ENCODE data around the gene ERGIC1. TPM values are rescaled to one million over a fixed set of nuclear protein-coding genes. Genes with fewer than 3 reads are reported as not detected.

ERGIC1 gene
- total RNA-seq, 1 donor from 2014 or later, result 105 TPM

DNA sequence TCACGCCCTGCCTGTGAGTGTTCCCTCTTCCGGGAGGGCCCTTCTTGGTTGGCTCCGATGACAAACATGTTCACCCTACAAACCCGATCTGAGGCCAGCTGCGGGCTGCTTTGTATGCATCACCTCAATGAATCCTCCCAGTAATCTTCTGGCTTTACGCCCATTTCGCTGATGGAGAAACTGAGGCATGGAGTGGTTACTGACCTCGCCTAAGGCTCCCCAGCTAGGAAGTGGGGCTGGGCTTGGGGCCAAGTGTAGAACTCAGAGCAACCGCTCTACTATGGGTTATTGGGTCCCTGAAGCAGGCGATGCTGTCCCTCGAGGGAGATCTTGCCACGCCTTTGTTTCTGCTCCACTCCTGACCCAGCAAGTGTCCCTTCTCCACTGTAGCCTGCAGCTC lies 86.9 kb downstream of the ERGIC1 start:
- TF ChIP-seq, protein P1, sequence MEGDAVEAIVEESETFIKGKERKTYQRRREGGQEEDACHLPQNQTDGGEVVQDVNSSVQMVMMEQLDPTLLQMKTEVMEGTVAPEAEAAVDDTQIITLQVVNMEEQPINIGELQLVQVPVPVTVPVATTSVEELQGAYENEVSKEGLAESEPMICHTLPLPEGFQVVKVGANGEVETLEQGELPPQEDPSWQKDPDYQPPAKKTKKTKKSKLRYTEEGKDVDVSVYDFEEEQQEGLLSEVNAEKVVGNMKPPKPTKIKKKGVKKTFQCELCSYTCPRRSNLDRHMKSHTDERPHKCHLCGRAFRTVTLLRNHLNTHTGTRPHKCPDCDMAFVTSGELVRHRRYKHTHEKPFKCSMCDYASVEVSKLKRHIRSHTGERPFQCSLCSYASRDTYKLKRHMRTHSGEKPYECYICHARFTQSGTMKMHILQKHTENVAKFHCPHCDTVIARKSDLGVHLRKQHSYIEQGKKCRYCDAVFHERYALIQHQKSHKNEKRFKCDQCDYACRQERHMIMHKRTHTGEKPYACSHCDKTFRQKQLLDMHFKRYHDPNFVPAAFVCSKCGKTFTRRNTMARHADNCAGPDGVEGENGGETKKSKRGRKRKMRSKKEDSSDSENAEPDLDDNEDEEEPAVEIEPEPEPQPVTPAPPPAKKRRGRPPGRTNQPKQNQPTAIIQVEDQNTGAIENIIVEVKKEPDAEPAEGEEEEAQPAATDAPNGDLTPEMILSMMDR (IDR thresholded peaks at IDR 0.05; ENCODE audit: insufficient read depth, low read length, severe bottlenecking), result no peak
- FAIRE-seq (no peak), DNase-seq (ENCODE audit: low read depth) (no peak)
- no peaks in the 10 kb centered on the region for H3K27me3 ChIP-seq (ENCODE audit: control insufficient read depth, insufficient read depth, low read length)
- peaks cover 25% of the 10 kb centered on the region for H3K36me3 ChIP-seq (ENCODE audit: control insufficient read depth, insufficient read depth, low read length)
- no peak overlapping the region for H3K4me3 ChIP-seq (ENCODE audit: low read depth, low read length)

DNA sequence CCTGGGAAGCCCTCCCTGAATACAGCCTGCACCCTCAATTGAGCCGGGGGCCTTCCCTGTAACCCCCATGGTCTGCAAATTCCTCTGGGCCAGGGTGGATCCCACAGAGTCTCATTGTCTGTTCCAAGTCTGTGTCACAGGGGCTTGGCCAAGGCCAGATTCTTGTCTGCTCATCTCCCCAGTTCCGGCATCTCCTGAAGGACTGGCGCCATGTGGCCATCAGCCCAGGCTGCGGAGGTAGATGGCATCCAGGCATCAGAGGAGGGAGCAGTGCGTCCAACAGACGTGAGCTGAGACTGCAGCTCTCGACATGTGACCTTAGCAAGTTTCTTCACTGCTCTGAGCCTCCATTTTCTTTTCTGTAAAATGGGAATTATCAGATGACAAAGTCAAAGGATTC lies 87.9 kb downstream of the ERGIC1 start:
- no peak overlapping the region for H3K4me3 ChIP-seq (ENCODE audit: low read depth, low read length)
- peaks cover 26% of the 10 kb centered on the region for H3K36me3 ChIP-seq (ENCODE audit: control insufficient read depth, insufficient read depth, low read length)
- FAIRE-seq (no peak), DNase-seq (ENCODE audit: low read depth) (no peak)
- no peaks in the 10 kb centered on the region for H3K27me3 ChIP-seq (ENCODE audit: control insufficient read depth, insufficient read depth, low read length)
- TF ChIP-seq, protein P1 (IDR thresholded peaks at IDR 0.05; ENCODE audit: insufficient read depth, low read length, severe bottlenecking), result no peak

DNA sequence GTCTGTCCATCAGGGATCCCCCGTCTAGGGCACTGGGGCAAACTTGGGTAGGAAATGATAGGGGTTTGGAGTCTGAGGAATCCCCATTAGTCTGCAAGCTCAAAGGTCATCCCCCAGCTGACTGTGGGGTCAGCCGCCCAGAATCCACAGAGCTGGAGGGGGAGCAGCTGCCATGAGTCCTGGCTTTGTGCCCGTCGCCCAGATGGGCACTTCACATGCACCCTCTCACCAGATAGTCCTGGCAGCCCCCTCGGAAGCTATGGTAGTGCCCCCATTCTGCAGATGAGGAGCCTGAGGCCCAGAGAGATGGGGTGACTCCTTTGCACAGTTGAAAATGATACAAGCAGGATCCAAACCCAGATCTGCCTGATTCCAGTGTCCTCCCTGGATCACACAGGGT lies 89.5 kb downstream of the ERGIC1 start:
- Histone ChIP-seq H3K36me3 (ENCODE audit: control insufficient read depth, insufficient read depth, low read length) (peaks cover 24% of the 10 kb centered on the region), H3K4me3 (ENCODE audit: low read depth, low read length) (no peak overlapping the region), H3K27me3 (ENCODE audit: control insufficient read depth, insufficient read depth, low read length) (no peaks in the 10 kb centered on the region)
- DNase-seq (ENCODE audit: low read depth), result no peak
- TF ChIP-seq, protein P1 (IDR thresholded peaks at IDR 0.05; ENCODE audit: insufficient read depth, low read length, severe bottlenecking), result no peak
- no peak for FAIRE-seq

DNA sequence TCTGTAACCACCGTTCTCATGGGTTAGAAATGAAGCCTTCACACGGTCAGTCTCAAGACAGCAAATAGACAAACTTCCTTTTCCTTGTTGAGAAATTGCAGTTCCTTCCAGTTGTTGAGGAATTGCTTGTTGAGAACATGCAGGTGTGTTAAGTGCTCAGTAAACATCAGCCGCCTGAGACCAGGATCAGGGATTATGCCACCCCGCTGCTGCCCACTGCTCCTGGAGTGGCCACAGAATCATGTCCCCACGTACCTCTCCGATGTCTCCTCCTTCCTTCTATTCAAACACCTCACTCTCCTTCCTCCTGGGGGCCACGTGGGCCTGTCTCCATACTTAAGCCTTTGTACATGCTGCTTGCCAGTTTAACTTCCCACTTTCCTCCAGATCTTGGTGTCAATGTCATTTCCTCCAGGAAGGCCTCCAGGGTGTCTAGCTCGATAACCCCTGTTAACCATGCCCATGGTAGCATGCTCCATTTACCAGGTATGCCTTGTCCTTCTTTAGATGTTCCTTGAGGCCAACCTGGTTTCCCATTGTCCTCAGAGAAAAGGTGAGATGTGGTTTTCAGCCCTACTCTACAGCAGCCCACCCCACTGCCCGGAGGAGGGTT lies 91.4 kb downstream of the ERGIC1 start:
- peak; percentile 96 for FAIRE-seq
- TF ChIP-seq, protein P1 (IDR thresholded peaks at IDR 0.05; ENCODE audit: insufficient read depth, low read length, severe bottlenecking), result no peak

DNA sequence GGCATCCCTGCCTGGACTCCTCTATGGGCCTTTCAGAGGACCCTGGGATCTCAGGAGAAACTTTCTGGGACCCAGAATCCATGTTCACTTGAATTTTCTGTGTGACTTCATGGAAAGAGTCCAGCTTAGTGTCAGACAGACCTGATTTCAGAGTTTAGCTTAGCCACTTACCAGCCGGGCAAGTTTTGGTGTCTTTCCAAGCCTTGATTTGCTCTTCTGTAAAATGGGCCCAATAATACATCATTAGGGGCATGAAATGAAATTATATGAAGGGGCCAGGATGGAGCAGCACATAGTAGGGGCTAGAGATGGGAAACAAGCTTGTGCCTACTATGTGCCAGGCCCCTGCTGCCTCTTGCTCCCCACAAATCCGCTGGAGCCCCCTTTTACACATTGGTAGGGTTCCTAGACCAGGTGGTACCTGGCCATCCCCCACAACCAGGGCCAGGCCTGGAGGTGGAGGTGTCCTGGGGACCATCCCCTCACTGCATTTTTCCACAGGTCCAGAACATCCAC lies 92.0 kb downstream of the ERGIC1 start:
- no peak for FAIRE-seq
- TF ChIP-seq, protein P1 (IDR thresholded peaks at IDR 0.05; ENCODE audit: insufficient read depth, low read length, severe bottlenecking), result no peak
- Histone ChIP-seq H3K27me3 (ENCODE audit: control insufficient read depth, insufficient read depth, low read length) (no peaks in the 10 kb centered on the region), H3K4me3 (ENCODE audit: low read depth, low read length) (no peak overlapping the region), H3K36me3 (ENCODE audit: control insufficient read depth, insufficient read depth, low read length) (peaks cover 19% of the 10 kb centered on the region)
- DNase-seq (ENCODE audit: low read depth), result no peak

More for the DNA sequence above, 91.4 kb downstream of the ERGIC1 start:
- Histone ChIP-seq H3K27me3 (ENCODE audit: control insufficient read depth, insufficient read depth, low read length) (no peaks in the 10 kb centered on the region), H3K4me3 (ENCODE audit: low read depth, low read length) (no peak overlapping the region), H3K36me3 (ENCODE audit: control insufficient read depth, insufficient read depth, low read length) (peaks cover 19% of the 10 kb centered on the region)
- DNase-seq (ENCODE audit: low read depth), result no peak

DNA sequence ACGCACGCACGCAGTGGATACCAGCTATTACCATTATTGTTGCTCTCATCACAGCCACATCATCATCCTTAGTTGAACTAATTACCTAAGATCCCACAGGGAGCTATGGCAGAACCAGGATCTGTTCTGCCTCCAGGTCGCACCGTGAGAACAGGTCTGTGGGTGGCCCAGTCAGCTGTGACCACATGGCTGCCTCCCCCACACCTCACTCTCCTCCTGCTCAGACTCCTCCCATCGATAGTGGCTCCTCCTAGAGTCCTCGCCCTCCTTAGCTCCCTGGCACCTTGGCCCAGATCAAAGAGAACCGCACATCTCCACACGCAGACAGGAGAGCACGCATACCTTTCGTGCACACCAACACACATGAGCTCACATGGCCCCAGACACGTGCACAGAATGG lies 92.7 kb downstream of the ERGIC1 start:
- TF ChIP-seq, protein P1 (IDR thresholded peaks at IDR 0.05; ENCODE audit: insufficient read depth, low read length, severe bottlenecking), result no peak
- Histone ChIP-seq H3K27me3 (ENCODE audit: control insufficient read depth, insufficient read depth, low read length) (no peaks in the 10 kb centered on the region), H3K4me3 (ENCODE audit: low read depth, low read length) (no peak overlapping the region), H3K36me3 (ENCODE audit: control insufficient read depth, insufficient read depth, low read length) (peaks cover 18% of the 10 kb centered on the region)
- FAIRE-seq (peak; percentile 50), DNase-seq (ENCODE audit: low read depth) (no peak)

Data from bronchial epithelial cell (primary cell).